Measurements from ENCODE around the gene PCDHA9.
"Not testable (repeated sequence)": the region's sequence is repeated elsewhere in the genome, so short reads cannot be mapped to it uniquely, and the experiment has no call there.

PCDHA9 gene

DNA sequence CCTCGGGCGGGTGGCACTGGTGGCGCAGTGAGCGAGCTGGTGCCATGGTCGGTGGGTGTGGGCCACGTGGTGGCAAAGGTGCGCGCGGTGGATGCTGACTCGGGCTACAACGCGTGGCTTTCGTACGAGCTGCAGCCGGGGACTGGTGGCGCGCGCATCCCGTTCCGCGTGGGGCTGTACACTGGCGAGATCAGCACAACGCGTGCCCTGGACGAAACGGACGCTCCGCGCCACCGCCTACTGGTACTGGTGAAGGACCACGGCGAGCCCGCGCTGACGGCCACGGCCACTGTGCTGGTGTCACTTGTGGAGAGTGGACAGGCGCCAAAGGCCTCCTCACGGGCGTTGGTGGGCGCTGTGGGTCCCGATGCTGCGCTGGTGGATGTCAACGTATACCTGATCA lies 39.3 kb upstream of the PCDHA9 start:
- TF ChIP-seq, protein P1, sequence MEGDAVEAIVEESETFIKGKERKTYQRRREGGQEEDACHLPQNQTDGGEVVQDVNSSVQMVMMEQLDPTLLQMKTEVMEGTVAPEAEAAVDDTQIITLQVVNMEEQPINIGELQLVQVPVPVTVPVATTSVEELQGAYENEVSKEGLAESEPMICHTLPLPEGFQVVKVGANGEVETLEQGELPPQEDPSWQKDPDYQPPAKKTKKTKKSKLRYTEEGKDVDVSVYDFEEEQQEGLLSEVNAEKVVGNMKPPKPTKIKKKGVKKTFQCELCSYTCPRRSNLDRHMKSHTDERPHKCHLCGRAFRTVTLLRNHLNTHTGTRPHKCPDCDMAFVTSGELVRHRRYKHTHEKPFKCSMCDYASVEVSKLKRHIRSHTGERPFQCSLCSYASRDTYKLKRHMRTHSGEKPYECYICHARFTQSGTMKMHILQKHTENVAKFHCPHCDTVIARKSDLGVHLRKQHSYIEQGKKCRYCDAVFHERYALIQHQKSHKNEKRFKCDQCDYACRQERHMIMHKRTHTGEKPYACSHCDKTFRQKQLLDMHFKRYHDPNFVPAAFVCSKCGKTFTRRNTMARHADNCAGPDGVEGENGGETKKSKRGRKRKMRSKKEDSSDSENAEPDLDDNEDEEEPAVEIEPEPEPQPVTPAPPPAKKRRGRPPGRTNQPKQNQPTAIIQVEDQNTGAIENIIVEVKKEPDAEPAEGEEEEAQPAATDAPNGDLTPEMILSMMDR (IDR thresholded peaks at IDR 0.05; ENCODE audit: borderline replicate concordance, insufficient read depth, low read depth, low read length) = no peak
- H3K4me3 ChIP-seq (ENCODE audit: low read depth, low read length) = no peak overlapping the region

DNA sequence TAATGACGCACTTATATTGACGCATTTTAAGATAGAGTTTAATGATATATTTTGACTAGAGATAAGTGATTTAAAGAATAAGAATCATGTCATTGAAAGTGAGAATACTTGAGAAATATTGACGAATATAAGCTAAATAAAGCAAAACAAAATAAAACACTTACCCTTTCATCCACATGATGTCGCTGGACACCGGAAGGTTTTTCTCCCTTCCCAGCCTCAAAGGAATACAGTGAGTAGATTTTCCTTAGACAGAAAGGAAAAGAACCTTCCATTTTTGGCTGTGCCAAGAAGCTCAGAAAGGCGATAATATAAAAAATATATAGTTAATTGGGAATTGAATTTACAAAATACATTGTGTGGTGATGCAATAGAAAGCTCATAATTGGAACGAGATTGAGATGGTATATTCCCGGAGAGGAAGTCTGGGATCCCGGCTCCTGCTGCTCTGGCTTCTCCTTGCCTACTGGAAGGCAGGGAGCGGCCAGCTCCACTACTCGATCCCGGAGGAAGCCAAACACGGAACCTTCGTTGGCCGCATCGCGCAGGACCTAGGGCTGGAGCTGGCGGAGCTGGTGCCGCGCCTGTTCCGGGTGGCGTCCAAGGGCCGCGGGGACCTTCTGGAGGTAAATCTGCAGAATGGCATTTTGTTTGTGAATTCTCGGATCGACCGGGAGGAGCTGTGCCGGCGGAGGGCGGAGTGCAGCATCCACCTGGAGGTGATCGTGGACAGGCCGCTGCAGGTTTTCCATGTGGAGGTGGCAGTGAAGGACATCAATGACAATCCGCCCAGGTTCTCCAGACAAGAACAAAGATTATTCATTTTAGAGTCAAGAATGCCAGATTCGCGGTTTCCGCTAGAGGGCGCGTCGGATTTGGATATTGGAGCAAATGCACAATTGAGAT lies 26.6 kb upstream of the PCDHA9 start, which contains the start of gene PCDHA5:
TSS of gene PCDHA5 (plus strand) at position 239 of the 906 bp plus-strand sequence.
- TF ChIP-seq, protein P1 (IDR thresholded peaks at IDR 0.05; ENCODE audit: borderline replicate concordance, insufficient read depth, low read depth, low read length) = peak; percentile 43; the same call in 1 of the 2 replicates
- H3K4me3 ChIP-seq (ENCODE audit: low read depth, low read length) = no peak within 1 kb of the TSS

DNA sequence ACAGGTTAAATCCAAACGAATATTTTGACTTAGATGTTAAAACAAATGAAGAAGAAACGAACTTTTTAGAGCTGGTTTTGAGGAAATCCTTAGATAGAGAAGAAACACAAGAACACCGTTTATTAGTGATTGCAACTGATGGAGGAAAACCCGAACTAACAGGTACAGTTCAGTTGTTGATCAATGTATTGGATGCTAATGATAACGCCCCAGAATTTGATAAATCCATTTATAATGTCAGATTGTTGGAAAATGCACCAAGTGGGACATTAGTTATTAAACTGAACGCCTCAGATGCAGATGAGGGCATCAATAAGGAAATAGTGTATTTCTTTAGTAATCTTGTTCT lies 25.9 kb upstream of the PCDHA9 start:
- no peak overlapping the region for H3K4me3 ChIP-seq (ENCODE audit: low read depth, low read length)

DNA sequence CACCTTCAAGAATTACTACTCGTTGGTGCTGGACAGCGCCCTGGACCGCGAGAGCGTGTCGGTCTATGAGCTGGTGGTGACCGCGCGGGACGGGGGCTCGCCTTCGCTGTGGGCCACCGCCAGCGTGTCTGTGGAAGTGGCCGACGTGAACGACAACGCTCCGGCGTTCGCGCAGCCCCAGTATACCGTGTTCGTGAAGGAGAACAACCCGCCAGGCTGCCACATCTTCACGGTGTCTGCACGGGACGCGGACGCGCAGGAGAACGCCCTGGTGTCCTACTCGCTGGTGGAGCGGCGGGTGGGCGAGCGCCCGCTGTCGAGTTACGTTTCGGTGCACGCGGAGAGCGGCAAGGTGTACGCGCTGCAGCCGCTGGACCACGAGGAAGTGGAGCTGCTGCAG lies 25.2 kb upstream of the PCDHA9 start:
- not testable (repeated sequence) for H3K4me3 ChIP-seq (ENCODE audit: low read depth, low read length)

More for the DNA sequence above, 25.9 kb upstream of the PCDHA9 start:
- TF ChIP-seq, protein P1 (IDR thresholded peaks at IDR 0.05; ENCODE audit: borderline replicate concordance, insufficient read depth, low read depth, low read length) = no peak

DNA sequence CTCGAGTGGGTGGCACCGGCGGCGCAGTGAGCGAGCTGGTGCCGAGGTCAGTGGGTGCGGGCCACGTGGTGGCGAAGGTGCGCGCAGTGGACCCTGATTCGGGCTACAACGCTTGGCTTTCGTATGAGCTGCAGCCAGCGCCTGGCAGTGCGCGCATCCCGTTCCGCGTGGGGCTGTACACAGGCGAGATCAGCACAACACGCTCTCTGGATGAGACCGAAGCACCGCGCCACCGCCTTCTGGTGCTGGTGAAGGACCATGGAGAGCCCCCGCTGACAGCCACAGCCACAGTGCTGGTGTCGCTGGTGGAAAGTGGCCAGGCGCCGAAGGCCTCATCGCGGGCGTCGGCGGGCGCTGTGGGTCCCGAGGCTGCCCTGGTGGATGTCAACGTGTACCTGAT lies 24.7 kb upstream of the PCDHA9 start:
- H3K4me3 ChIP-seq (ENCODE audit: low read depth, low read length) = no peak overlapping the region
- TF ChIP-seq, protein P1 (IDR thresholded peaks at IDR 0.05; ENCODE audit: borderline replicate concordance, insufficient read depth, low read depth, low read length) = no peak

DNA sequence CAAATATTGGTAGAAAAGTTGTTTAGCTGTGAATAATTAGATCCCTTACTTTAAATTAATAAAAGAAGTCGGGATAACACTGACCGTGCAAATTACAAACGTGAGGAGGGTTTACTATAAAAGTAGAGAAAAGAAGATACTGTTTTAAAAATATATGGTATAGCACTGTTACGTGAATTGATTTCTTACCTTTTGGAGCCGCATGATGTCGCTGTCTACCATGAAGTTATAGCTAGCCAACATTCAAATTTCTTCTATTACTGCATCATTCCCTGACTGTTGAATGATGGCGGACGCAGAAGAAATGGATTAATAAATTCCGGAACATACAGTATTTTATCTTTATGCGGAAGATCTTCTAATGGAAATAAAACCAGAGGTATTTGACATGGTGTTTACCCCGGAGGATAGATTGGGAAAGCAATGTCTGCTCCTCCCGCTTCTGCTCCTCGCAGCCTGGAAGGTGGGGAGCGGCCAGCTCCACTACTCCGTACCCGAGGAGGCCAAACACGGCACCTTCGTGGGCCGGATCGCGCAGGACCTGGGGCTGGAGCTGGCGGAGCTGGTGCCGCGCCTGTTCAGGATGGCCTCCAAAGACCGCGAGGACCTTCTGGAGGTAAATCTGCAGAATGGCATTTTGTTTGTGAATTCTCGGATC lies 20.3 kb upstream of the PCDHA9 start, which contains the start of gene PCDHA6:
TSS of gene PCDHA6 (plus strand) at position 257 of the 658 bp plus-strand sequence. CDS start at position 389, 132 bp downstream.
- no peak within 1 kb of the TSS for H3K4me3 ChIP-seq (ENCODE audit: low read depth, low read length)
- TF ChIP-seq, protein P1 (IDR thresholded peaks at IDR 0.05; ENCODE audit: borderline replicate concordance, insufficient read depth, low read depth, low read length) = no peak

DNA sequence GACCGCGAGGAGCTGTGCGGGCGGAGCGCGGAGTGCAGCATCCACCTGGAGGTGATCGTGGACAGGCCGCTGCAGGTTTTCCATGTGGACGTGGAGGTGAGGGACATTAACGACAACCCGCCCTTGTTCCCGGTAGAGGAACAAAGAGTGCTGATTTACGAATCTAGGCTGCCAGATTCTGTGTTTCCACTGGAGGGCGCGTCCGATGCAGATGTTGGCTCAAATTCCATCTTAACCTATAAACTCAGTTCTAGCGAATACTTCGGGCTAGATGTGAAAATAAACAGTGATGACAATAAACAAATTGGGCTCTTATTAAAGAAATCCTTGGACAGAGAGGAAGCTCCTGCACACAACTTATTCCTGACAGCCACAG lies 19.8 kb upstream of the PCDHA9 start:
- TF ChIP-seq, protein P1 (IDR thresholded peaks at IDR 0.05; ENCODE audit: borderline replicate concordance, insufficient read depth, low read depth, low read length) = no peak
- no peak overlapping the region for H3K4me3 ChIP-seq (ENCODE audit: low read depth, low read length)

DNA sequence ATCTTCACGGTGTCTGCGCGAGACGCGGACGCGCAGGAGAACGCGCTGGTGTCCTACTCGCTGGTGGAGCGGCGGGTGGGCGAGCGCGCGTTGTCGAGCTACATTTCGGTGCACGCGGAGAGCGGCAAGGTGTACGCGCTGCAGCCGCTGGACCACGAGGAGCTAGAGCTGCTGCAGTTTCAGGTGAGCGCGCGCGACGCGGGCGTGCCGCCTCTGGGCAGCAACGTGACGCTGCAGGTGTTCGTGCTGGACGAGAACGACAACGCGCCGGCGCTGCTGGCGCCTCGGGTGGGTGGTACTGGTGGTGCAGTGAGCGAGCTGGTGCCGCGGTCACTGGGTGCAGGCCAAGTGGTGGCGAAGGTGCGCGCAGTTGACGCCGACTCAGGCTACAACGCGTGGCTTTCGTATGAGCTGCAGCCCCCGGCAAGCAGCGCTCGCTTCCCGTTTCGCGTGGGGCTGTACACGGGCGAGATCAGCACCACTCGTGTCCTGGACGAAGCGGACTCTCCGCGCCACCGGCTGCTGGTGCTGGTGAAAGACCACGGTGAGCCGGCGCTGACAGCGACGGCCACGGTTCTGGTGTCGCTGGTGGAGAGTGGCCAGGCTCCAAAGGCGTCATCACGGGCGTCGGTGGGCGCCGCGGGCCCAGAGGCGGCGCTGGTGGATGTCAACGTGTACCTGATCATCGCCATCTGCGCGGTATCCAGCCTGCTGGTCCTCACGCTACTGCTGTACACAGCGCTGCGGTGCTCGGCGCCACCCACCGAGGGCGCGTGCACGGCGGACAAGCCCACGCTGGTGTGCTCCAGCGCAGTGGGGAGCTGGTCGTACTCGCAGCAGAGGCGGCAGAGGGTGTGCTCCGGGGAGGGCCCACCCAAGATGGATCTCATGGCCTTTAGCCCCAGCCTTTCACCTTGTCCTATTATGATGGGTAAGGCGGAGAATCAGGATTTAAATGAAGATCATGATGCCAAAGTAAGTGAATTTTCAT lies 18.4 kb upstream of the PCDHA9 start:
- H3K4me3 ChIP-seq (ENCODE audit: low read depth, low read length) = not testable (repeated sequence)
